Amniotic stem cell (primary cell): ENCODE results near the gene KCTD21.
A peak's percentile ranks its signal among the peaks of the same experiment; 100 is the strongest.
"Not testable (repeated sequence)": the region's sequence is repeated elsewhere in the genome, so short reads cannot be mapped to it uniquely, and the experiment has no call there.

Experiments used
- DNase-seq: peaks from one replicate; lab custom pipeline; 2025; lab: John Stamatoyannopoulos, UW

KCTD21 gene

DNA sequence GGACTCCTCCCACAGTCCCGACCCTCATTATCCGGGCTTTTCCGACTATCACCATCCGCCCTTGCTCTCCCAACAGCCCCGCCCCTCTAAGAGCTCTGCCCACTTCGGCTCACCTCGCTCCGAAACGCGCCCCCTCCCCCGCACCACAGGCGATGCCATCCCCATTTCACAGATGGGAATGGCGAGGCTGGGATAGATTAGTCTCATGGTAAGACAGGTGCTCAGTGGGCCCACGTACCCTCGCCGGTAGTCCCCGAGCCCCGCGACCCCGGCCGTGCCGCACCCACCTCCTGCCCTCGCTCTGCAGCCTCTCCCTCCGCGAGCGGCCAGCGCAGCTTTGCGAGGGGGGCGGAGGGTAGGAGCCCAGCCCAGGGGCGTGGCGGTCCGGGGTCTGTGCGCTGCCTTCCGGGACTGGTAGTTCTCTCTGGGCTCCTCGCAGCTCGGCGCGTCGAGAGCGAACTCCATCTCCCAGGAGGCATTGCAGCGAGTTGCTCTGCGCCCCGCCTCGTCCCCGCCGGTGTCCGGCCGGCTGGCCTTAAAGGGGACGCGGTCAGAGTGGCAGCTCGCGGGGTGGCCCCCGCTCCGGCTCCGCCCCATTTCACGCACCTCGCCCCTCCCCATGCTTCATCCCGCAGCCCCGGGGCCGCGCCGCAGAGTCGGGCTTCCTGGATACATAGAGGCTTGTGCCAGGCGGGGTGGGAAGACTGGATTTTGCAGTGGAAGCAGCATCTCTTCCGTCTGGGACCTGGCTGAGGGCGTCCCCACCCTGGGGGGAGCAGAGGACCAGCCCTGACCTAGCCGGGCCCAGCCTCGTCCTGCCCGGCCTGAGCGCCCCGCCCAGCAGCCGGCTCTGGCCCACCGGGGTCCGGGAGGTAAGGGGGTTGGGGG is at the start of gene KCTD21, which contains the start of gene USP35:
TSS of gene KCTD21 (minus strand) at position 341 of the 888 bp plus-strand sequence. CDS start 14,072 bp downstream, outside the sequence.
TSS of gene USP35 (plus strand) at position 634 of the 888 bp plus-strand sequence. CDS start 7,327 bp downstream, outside the sequence.
- peak; percentile 97 for DNase-seq

GRCh38 chr11:78237293-78238046 is 49.0 kb upstream of the KCTD21 start:
- no peak for DNase-seq

- DNase-seq, result no peak
Observed at GRCh38 chr11:78234006-78234405, 45.6 kb upstream of the KCTD21 start.

DNA sequence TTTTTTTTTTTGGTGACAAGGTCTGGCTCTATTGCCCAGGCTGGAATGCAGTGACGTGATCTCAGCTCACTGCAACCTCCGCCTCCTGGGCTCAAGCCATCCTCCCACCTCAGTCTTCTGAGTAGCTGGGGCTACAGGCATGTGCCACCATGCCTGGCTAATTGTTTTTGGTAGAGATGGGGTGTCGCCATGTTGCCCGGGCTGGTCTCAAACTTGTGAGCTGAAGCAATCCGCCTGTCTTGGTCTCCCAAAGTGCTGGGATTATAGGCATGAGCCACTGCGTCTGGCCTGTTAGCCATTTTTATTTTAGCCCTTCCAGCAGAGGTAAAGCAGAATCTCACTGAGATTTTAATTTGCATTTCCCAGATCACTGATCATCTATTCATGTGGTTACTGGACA is 44.6 kb upstream of the KCTD21 start:
- DNase-seq, result not testable (repeated sequence)

- DNase-seq, result no peak
Observed at GRCh38 chr11:78231962-78232501, 43.6 kb upstream of the KCTD21 start.

- DNase-seq, result no peak
Observed at GRCh38 chr11:78230161-78230877, 41.9 kb upstream of the KCTD21 start.

GRCh38 chr11:78229106-78229505 is 40.7 kb upstream of the KCTD21 start:
- DNase-seq, result no peak

- peak; percentile 27 for DNase-seq
Observed at GRCh38 chr11:78228467-78228866, 40.0 kb upstream of the KCTD21 start.

DNA sequence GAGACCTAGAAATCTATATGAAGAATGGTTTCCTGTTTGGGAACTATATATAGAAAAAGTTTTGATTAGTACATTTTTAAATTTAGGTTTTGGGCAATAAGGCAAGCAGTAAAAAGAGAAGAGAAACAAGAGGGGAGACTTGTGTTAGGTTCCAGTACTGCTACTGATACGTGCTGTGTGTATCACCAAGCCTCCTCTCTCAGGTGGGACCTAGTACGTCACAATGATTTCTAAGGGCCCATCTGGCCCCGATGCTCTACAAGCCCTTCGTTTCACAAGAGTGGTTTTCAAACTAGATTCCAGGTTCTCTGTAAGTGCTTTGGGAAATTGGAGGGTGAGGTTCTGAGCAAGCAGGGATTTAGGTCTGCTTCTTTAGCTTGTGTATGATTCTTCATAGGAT is 39.5 kb upstream of the KCTD21 start:
- DNase-seq, result no peak

DNA sequence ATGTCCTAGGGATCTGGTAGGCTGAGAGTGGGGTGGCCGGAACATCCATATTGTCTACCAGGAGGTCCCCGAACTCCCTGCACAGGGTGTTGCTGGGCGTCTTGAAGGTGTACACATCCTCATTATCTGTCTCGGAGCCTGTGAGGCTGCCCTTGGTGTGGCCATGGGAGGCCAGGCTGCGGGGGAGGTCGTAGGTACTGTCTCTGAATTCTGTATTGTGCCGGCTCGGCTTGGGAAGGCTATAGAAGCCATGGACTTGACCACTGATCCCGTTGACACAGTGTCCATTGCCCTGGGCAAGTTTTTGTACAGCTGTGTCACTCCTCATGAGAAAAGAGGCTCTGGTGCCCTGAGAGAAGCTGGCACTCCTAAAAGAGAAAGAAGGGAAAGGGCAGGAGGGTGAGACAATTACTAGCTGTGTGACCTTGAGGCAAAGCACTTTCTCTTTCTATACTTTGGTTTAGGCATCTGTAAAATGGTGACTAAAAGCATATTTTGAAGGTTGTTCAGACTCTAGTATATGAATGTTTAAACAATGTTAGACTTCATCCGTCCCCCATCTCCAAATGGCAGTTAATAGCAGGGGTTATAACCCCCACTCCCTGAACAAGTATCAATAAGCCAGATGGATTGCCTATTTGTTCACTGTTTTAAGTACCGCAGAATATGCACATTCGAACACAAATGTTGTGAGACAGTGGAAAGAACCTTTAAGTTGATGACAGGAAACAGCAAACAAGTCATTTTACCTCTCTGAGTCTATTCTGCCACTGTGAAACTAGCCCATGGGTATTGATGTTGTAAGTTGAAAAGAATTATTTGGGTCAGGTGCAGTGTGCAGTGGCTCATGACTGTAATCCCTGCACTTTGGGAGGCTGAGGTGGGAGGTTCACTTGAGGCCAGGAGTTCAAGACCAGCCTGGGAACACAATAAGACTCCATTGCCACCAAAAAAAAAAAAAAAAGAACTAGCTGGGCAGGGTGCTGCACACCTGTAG is 38.6 kb upstream of the KCTD21 start:
- no peak for DNase-seq

DNA sequence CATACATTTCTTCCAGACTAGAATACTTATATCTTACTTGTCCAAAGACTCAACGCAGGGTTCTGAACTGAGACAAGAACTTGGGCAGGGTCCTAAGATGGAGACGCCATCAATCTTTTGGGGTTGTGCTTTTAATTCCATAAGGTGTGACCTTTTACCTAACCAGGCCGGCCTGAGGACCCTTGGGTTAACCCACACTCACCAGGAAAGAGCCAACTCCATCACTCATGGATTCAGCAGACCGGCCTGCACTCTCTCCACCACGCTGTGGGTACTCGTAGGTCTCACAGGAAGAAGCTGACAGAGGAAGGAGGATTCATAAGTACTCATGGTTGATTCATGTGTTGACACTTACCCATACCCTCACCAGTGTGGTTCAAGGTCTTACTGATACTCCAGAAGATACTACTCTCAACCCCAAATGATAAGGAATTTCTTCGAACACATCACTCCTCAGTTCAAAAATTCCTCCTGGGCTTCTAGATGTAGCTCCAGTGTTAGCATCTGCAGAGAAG is 36.5 kb upstream of the KCTD21 start:
- DNase-seq, result no peak

- DNase-seq, result no peak
Observed at GRCh38 chr11:78224506-78224905, 36.1 kb upstream of the KCTD21 start.

GRCh38 chr11:78223320-78223954 is 35.0 kb upstream of the KCTD21 start:
- DNase-seq, result no peak

DNA sequence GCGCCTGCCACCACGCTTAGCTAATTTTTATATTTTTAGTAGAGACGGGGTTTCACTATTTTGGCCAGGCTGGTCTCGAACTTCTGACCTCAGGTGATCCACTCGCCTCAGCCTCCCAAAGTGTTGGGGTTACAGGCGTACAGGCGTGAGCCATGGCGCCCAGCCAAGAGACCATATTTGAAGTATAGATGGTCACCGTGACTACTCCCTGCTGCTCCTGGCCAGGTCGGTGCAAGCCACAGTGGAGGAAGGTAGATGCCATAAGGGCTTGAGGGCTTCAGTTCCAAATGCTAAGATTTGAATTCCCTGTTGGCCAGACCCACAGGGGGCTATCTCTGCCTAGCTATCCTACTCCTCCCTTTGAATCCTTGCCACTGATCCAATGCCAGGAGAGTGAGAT is 34.3 kb upstream of the KCTD21 start:
- not testable (repeated sequence) for DNase-seq

DNA sequence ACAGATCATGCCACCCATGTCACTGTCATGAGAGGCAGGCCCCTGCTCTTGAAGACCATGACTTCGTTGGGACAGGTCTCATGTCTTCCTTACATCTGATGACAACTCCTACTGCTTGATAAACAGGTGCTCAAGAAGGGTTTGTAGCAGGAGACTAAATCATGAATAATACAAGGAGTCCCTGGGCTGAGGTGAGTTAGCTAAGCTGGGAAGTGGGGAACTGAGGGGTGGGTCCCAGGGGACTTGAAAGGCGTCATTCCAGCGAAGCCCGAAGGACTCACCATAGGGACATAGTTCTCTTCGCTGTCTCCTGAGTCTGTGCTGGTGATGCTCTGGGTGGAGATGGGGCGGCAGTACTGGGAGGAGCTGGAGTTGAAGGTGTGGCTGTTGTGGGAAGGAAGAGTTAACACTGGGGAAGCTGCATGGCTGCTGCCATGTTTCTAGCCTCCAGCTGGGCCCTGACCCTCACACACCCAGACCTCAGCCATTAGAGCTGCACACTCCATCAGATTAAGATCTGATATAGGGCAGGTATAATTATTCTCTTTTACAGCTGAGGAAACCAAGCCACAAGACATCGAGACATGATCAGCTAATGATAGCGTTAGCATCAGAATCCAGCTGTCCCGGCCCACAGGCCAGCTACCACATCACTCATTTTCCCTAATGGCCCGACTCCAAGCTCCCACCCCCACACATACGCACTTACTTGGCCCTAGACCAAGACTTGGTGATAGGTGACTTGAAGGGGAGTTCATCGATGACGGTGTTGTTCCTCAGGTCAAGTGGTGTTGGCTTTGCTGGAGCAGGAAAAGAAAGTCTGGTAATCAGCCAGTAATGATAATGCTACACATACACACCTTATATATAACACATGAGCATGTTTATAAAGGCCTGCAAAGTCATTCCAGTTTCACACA is 33.2 kb upstream of the KCTD21 start:
- DNase-seq, result no peak

DNA sequence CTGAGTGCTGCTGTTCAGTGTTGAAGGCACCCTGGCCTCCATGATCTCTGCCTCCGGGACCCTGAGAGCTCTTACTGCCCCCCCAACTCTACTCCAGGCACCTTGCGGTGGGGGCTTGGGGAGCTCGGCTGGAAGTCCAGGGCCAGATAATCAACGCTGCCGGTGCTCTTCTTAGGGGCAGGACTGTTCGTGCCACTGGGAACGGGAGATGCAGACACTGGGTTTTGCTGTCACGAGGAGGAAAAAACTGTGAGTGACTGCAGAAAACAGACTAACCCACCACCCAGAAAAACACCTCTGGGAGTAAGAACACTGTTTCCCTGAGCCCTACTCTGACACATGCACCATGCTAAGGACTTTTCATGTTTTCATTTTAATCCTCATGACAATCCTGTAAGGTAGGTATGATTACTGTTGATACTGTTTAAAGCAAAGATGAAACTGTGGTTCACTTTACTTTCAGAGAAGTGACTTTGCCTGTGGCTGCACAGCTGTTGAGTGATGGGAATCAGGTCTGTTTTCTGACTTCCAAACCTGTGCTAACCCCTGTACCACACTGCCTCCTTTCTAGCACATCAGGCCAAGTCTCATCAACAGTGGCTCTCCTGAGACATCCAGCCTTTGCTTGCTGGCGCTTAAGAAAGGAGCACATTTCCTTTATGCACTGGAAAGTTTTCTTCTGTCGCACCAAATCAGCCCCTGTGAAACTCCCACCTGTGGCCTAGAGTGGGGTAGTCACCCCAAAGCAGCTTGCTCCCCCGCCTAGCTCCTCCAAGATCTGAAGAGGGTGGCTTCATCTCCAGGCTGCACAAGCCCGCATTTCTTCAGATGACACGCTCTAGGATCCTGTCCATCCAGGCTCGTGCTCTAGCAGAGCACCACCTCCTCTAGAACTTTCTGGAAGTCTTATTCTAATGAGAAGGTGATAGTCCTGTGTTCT is 32.1 kb upstream of the KCTD21 start:
- no peak for DNase-seq

- no peak for DNase-seq
Observed at GRCh38 chr11:78219493-78220217, 31.2 kb upstream of the KCTD21 start.
